ENCODE results near the gene RNF144A.

Gene RNF144A

DNA sequence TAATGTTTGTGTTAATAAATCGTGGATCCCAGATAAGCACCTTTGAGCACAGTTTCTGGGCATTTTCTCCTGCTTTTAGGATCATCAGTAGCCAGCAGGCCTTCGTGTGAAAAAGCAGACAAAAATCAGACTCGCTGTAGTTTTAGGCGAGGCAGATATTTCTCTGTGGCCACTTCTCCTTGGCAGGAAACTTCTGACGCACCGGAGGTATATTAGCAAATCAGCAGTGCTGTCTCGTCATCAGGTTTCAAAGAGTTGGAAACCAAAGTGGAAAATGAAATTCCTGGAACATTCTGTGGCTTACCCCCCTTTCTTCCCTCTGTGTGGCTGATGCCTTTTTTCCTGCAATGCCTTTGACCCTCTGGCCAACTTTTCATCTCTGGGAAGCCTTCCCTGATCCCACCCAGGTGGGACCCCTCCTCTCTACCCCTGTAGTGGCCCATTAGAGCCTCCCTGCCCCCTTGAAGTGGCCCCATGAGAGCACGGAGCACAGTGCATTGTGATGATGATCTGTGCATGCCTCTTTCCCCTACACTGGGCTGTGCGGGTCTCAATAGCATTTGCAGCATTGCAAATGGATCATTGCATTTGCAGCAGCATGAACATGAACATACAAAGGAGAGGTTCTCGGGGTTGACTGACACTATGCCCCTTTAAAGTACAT, 93.3 kb downstream of the RNF144A start:
- no peak for DNase-seq

GRCh38 chr2:7011356-7012083, 94.3 kb downstream of the RNF144A start:
- no peak for DNase-seq

DNA sequence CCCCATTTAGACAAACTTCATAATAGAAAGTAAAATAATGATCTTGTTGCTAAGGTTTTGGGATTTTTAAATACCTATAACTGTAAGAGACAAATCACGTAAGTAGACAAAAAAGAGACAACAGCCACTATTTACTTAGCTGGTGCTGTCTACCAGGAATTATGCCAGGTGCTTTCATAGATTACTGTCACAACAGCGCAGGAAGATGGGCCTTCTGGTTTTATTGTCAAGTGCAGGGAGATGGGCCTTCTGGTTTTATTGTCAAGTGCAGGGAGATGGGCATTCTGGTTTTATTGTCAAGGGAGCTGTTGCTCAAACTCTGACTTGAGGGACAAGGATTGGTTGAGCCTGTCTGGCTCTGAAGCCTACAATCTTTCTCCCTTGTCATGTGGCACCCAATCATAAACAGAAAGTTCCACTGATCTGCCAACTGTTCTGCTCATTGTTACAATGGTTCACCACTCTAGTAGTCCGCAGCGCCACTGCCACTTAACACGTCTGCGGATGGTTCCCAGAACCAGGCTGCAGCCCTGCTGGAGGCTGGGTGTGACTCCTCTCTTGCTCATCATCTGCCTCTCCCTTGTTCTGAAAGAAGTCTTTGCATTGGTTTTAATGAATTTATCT, 95.0 kb downstream of the RNF144A start:
- DNase-seq = no peak

DNA sequence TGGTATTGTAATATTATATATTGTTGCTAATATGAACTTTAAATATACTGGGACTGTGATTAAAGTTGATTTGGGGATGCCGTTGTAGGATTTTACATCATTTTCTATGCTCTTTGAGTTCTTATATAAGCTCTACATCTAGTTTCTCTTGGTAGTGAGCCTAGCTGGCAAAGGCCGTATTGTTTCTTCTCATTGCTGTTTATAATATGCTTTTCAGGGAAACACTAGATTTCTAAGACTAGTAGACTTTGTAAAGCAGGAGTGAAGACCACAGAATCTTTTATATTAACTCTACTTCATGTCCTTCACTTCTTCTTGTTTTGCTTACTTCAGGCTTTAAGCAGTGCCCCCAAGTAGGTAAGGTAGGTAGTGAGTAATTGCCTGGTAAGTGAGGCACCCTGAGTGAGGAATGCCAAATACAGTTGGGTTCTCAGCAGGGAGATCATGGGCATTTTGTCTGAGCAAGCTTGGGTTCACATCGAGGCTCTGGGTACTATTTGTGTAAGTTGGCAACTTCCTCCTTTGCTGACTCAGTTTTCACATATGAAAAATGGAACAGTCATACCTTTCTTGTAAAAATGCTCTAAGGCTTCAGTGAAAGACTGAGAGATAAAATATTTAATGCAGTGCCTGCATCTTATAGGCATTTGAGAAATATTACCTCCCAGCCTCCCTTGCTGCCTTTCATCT, 96.4 kb downstream of the RNF144A start:
- no peak for DNase-seq

DNA sequence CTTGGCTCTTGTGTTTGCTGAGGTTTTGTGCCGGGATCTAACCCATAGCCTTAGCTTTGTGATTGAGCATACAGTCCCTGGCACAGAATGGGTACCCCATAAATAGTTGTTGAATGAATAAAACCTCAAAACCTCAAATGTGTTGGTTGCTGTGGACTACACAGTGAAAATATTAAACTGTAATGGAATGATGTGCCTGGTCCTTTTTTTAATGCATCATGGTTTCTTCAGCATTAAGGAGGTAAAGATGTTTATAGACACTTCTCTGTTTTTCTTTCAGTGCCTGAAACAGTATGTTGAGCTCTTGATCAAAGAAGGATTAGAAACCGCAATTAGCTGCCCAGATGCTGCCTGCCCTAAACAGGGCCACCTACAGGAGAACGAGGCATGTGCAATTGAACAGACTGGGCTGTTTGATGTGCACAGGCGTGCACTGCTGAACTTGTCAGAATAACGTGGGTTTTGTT, 97.0 kb downstream of the RNF144A start:
- no peak for DNase-seq

- no peak for DNase-seq
Measured at GRCh38 chr2:7015007-7015950, 98.1 kb downstream of the RNF144A start.

- no peak for DNase-seq
Measured at GRCh38 chr2:7016148-7016547, 98.9 kb downstream of the RNF144A start.

DNA sequence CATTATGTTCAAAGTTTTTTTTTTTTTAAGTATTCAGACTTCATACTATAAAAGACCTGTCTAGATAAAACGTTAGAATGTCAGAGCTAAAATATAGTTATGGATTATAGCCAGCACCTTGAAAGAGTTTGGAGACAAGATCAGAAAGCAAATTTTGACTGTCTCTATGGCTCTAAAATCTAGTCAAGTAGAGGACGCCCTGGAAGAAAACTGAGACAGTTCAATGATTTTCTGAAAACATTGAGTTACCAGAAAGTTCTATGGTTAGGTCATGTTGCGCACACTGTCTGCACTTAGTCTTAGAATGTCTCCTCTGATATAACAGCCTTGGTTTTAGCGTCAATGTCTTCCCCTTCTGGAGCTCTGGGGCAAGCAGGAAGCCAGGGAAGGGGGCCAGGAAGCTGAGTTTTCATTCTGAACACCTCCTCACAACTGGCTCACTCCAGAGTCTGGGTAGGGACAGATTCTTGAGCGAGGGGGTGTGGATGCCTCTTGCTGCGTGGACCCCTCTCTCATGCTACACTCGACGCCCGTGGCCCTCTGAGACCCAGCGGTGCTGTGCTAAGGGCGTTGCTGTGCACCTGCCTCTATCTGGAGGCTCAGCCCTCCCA, 99.5 kb downstream of the RNF144A start:
- DNase-seq = no peak

GRCh38 chr2:7017671-7018281, 100.6 kb downstream of the RNF144A start:
- no peak for DNase-seq

DNA sequence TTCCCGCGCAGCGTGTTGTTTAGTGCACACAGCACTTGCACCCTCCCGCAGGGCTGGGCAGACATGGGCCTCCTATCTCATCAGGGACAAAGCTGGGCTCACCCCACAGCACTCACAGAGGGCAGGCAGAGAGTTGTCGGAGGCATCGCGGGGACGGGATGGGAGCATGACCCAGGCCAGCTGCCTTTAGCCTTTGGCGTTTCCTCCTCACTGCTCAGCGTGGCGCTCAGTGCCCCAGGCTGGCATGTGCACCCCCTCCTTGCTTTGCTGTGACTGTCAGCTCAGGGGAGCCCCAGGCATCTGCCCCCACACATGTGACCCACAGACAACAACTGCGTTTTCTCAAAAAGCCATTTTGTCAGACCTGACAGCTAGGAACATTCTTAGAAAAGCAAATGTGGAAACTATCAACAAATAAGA, 101.1 kb downstream of the RNF144A start:
- no peak for DNase-seq

DNA sequence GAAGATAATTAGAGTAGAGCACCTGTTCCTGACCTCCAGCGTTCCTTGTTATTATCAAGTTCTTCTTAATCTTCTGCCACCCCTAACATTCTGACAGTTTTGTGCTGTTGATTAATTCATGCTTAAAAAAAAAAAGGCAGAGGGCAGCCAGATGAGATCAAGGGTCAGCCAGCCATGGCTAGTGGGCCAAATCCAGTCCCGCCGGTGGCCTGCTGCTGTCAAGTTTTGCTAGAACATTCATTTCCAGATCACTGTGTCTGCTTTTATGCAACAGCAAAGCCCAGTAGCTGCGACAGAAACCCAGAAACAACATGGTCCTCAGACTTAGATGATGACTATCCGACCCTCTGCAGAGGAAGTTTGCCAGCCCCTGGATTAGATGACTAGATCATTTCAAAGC, 101.6 kb downstream of the RNF144A start:
- DNase-seq = no peak

GRCh38 chr2:7019191-7019590, 102.0 kb downstream of the RNF144A start:
- no peak for DNase-seq

- no peak for DNase-seq
Measured at GRCh38 chr2:7020059-7020458, 102.8 kb downstream of the RNF144A start.

GRCh38 chr2:7020468-7020867, 103.3 kb downstream of the RNF144A start:
- DNase-seq = no peak

DNA sequence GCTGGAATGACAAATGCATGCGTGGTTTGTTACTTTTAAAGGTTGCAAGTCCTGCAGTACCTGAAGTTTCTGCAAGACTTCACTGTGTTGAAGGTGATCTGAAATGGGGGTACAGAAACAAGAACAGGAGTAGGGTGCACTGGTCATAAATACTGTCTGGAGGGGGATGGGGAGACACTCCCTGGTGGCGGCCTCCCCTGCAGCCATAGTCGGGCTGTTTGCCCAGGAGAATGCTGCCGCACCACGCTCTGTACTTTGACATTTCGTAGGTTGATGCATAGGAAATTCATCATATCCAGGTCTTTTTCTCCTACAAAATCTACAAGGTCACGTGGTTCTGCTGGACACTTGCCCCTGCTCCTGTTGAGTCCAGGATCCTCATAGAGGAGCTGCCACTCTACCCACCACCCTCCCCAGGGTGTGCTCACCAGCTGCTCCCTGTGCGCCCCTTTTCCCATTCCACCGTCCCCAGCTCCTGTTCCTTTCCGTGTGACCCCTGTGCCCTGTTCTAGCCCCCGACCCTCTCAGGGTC, 103.8 kb downstream of the RNF144A start:
- no peak for DNase-seq

- DNase-seq = no peak
Measured at GRCh38 chr2:7022492-7023385, 105.5 kb downstream of the RNF144A start.

DNA sequence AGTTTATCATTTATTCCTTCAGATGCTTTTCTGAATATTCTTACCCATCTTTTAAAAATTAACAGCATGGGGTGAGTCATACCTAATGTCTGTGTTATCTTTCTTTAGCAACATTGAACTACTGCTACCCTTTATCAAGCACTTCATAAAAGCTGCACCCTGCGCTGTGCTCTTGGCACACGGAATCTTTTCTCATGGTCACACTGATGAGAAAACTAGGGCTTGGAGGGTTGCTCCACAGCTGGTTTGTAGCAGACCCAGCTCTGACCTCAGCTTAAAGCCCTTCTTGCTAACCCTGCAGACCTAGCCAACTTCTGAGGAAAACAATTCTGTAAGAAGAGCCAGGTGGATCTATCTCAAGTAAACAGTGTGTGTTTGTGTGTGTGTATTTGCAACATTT, 106.3 kb downstream of the RNF144A start:
- DNase-seq = no peak

GRCh38 chr2:7024261-7024660, 107.0 kb downstream of the RNF144A start:
- DNase-seq = no peak

- DNase-seq = no peak
Measured at GRCh38 chr2:7025082-7025481, 107.9 kb downstream of the RNF144A start.

DNA sequence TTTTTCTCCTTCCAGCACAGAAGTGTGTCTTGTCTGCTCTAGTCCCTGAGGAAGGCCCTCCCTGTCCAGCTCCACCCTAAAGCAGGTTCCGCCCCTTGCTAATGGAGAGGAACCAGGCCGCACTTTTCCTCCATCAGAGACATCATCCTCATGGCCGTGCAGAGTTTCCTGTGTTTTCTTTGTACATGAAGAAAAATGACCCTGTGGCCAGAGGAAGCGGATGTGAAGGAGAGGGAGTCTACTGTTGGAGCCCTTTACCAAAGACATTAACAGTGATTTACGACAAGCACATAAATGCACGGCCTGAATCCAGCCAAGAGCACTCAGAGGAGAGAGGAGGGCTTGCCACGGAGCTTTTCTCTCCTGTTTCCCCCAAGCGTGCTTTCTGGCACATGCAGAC, 109.5 kb downstream of the RNF144A start:
- DNase-seq = no peak

All from stimulated activated CD4-positive, alpha-beta T cell treated with anti-CD3 and anti-CD28 coated beads, Interleukin-2, amount 100 ng/mL, for 48 hours (primary cell).